KMS-11 (cell line): ENCODE results near the gene SCAPER.

ENCODE experiments used
- H2AFZ ChIP-seq: fragments of 200-600 bp; sonication (generic); 2 replicates; pipeline ENCODE4 v1.6.1; 2016; ENCODE audit warnings: antibody characterized with exemption, mixed run types, low read depth
- H3K27ac ChIP-seq: fragments of 200-600 bp; sonication (generic); 2 replicates; pipeline ENCODE4 v1.6.1; 2016; ENCODE audit warnings: mild to moderate bottlenecking, mixed run types
- H3K27me3 ChIP-seq: fragments of 200-600 bp; sonication (generic); 2 replicates; pipeline ENCODE4 v1.6.1; 2017; ENCODE audit warnings: mild to moderate bottlenecking, low read depth, mixed run types, moderate library complexity; ENCODE audit not compliant: insufficient read depth
- H3K36me3 ChIP-seq: fragments of 200-600 bp; sonication (generic); 2 replicates; pipeline ENCODE4 v1.6.1; 2017; ENCODE audit warnings: mild to moderate bottlenecking, mixed run types; ENCODE audit not compliant: insufficient read depth
- H3K4me1 ChIP-seq: fragments of 200-600 bp; sonication (generic); 2 replicates; pipeline ENCODE4 v1.6.1; 2016; ENCODE audit warnings: mild to moderate bottlenecking, low read depth, mixed run types; ENCODE audit not compliant: poor library complexity, severe bottlenecking
- H3K4me2 ChIP-seq: fragments of 200-600 bp; sonication (generic); 2 replicates; pipeline ENCODE4 v1.7.0; 2016; ENCODE audit warnings: mild to moderate bottlenecking, mixed run types
- H3K4me3 ChIP-seq: fragments of 200-600 bp; sonication (generic); IDR thresholded peaks from 2 replicates; pipeline ENCODE4 v1.6.1; 2017; ENCODE audit warnings: low read depth, low read length, mixed read lengths; ENCODE audit not compliant: insufficient read depth
- H3K79me2 ChIP-seq: fragments of 200-600 bp; sonication (generic); 2 replicates; pipeline ENCODE4 v1.6.1; 2016; ENCODE audit warnings: low read depth, mixed run types; ENCODE audit not compliant: insufficient read depth
- H3K9ac ChIP-seq: fragments of 200-600 bp; sonication (generic); 2 replicates; pipeline ENCODE4 v1.6.1; 2016; ENCODE audit warnings: mild to moderate bottlenecking, mixed run types
- H4K20me1 ChIP-seq: fragments of 200-600 bp; sonication (generic); 2 replicates; pipeline ENCODE4 v1.6.1; 2016; ENCODE audit warnings: mild to moderate bottlenecking, mixed run types; ENCODE audit not compliant: insufficient read depth
- TF ChIP-seq, protein P1 (sequence below): fragments of 200-600 bp; sonication (generic); conservative IDR thresholded peaks from 2 replicates; pipeline ENCODE4 v1.6.1; 2017; ENCODE audit warnings: low read depth, mild to moderate bottlenecking, antibody characterized with exemption, low read length, moderate library complexity, mixed read lengths

SCAPER gene

DNA sequence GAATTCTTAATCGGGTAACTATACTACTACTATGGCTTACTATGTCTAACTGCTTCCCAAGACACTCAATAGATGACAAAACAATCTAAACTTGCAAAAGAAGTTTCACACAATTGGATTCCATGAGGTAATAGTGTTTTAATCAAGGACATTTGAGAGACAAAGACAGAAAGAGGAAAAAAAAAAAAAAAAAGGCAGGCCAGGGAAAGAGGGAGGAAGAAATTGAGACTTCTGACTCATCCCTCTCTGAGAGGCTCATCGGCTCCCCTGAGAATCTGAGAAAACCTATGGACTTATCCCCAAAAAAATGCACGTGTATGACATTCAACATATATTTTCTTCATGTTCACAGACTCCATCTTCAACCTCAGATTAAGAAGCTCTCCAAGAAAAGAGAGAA lies 61.0 kb downstream of the SCAPER start:
- Histone ChIP-seq H3K4me3 (no peak overlapping the region), H3K27me3 (no peaks in the 10 kb centered on the region), H3K36me3 (no peaks in the 10 kb centered on the region), H3K79me2 (no peaks in the 10 kb centered on the region), H3K27ac (no peak overlapping the region), H4K20me1 (no peaks in the 10 kb centered on the region), H3K9ac (no peak overlapping the region), H3K4me1 (no peaks in the 10 kb centered on the region), H2AFZ (no peak overlapping the region), H3K4me2 (no peak overlapping the region)
- TF ChIP-seq, protein P1, sequence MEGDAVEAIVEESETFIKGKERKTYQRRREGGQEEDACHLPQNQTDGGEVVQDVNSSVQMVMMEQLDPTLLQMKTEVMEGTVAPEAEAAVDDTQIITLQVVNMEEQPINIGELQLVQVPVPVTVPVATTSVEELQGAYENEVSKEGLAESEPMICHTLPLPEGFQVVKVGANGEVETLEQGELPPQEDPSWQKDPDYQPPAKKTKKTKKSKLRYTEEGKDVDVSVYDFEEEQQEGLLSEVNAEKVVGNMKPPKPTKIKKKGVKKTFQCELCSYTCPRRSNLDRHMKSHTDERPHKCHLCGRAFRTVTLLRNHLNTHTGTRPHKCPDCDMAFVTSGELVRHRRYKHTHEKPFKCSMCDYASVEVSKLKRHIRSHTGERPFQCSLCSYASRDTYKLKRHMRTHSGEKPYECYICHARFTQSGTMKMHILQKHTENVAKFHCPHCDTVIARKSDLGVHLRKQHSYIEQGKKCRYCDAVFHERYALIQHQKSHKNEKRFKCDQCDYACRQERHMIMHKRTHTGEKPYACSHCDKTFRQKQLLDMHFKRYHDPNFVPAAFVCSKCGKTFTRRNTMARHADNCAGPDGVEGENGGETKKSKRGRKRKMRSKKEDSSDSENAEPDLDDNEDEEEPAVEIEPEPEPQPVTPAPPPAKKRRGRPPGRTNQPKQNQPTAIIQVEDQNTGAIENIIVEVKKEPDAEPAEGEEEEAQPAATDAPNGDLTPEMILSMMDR = no peak

- no peaks in the 10 kb centered on the region for H4K20me1 ChIP-seq
- H3K4me1 ChIP-seq = no peaks in the 10 kb centered on the region
- no peak overlapping the region for H3K27ac ChIP-seq
- no peak overlapping the region for H3K9ac ChIP-seq
- H3K4me3 ChIP-seq = no peak overlapping the region
- H3K79me2 ChIP-seq = no peaks in the 10 kb centered on the region
- H2AFZ ChIP-seq = no peak overlapping the region
- H3K27me3 ChIP-seq = no peaks in the 10 kb centered on the region
- TF ChIP-seq, protein P1 = no peak
- H3K4me2 ChIP-seq = no peak overlapping the region
- no peaks in the 10 kb centered on the region for H3K36me3 ChIP-seq
These were observed 61.9 kb downstream of the SCAPER start for GRCh38 chr15:76843269-76843668.

GRCh38 chr15:76840830-76841460 lies 64.2 kb downstream of the SCAPER start:
- Histone ChIP-seq H3K36me3 (no peaks in the 10 kb centered on the region), H3K4me1 (no peaks in the 10 kb centered on the region), H2AFZ (no peak overlapping the region), H3K4me2 (no peak overlapping the region), H4K20me1 (no peaks in the 10 kb centered on the region), H3K79me2 (no peaks in the 10 kb centered on the region), H3K27me3 (no peaks in the 10 kb centered on the region), H3K9ac (no peak overlapping the region), H3K4me3 (no peak overlapping the region), H3K27ac (no peak overlapping the region)
- TF ChIP-seq, protein P1 = peak; percentile 69

DNA sequence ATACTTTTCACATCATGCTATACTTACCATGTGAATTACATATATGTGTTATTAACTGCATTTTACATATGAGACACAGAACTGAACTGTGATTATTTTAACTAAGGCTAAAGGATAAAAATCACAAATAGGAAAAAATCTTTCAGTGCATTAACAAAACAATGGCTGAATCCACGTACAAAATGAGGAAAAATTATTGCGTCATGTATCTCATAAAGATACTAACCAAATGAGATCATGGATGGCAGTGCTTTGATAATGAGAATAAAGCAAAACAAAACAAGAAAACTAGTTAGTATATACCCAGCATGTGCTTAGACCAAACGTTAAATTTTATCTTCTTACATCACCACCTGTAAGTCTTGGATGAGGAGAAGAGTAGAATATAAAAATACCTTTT lies 66.0 kb downstream of the SCAPER start:
- Histone ChIP-seq H2AFZ (no peak overlapping the region), H3K36me3 (no peaks in the 10 kb centered on the region), H3K27ac (no peak overlapping the region), H3K4me2 (no peak overlapping the region), H3K9ac (no peak overlapping the region), H3K4me1 (no peaks in the 10 kb centered on the region), H3K79me2 (no peaks in the 10 kb centered on the region; the same call in 1 of the 2 replicates), H3K27me3 (no peaks in the 10 kb centered on the region), H4K20me1 (no peaks in the 10 kb centered on the region), H3K4me3 (no peak overlapping the region)
- TF ChIP-seq, protein P1 = no peak
